ENCODE results near the gene ATL1.

DNA sequence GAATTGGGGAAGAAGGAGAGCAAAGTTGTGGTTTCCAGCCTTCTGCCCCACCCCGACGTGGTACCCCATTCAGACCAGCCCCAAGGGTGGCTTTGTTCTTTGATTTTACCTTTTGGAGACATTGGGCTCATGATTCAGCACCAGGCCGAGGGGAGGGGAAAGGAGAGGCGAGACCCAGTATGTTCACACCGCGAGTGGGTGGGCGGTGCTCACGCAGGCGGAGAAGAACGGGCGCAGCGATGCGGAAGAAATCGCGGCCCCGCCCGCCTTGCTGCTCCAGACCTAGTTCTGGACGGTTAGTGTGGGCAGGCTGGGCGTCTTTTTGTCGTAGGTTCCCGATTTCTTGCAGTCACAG is 963 bp downstream of the ATL1 start:
- TF ChIP-seq ZFX (IDR thresholded peaks at IDR 0.05) (no peak), CTCF (conservative IDR thresholded peaks at IDR 0.05) (no peak)

Data from C4-2B (cell line).